Testis (tissue), 2 donors: ENCODE data around the gene SYNDIG1.
"Not testable (repeated sequence)": the region's sequence is repeated elsewhere in the genome, so short reads cannot be mapped to it uniquely, and the experiment has no call there.

Experiments
- POLR2A ChIP-seq: fragments of 450-650 bp; IDR thresholded peaks from one replicate; pipeline ENCODE4 v1.6.1; 2017; ENCODE audit warnings: antibody characterized with exemption, mild to moderate bottlenecking, moderate library complexity
- TF ChIP-seq, protein P1 (sequence below), 3 experiments: fragments of 450-650 bp in 2 of 3; fragments of 200-600 bp in 1 of 3; sonication (generic) in 1 of 3; IDR thresholded peaks; one replicate each; pipeline ENCODE4 v1.5.1; 2016 to 2019; ENCODE audit warnings: antibody characterized with exemption in 3 of 3, mild to moderate bottlenecking in 2 of 3, moderate library complexity in 1 of 3

DNA sequence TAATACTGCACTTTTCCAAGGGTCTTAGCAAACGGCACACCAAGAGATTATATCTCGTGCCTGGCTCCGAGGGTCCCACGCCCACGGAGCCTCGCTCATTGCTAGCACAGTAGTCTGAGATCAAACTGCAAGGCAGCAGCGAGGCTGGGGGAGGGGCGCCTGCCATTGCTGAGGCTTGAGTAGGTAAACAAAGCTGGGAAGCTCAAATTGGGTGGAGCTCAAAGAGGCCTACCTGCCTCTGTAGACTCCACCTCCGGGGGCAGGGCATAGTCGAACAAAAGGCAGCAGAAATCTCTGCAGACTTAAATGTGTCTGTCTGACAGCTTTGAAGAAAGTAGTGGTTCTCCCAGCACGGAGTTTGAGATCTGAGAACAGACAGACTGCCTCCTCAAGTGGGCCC, 43.0 kb downstream of the SYNDIG1 start:
- TF ChIP-seq, protein P1, sequence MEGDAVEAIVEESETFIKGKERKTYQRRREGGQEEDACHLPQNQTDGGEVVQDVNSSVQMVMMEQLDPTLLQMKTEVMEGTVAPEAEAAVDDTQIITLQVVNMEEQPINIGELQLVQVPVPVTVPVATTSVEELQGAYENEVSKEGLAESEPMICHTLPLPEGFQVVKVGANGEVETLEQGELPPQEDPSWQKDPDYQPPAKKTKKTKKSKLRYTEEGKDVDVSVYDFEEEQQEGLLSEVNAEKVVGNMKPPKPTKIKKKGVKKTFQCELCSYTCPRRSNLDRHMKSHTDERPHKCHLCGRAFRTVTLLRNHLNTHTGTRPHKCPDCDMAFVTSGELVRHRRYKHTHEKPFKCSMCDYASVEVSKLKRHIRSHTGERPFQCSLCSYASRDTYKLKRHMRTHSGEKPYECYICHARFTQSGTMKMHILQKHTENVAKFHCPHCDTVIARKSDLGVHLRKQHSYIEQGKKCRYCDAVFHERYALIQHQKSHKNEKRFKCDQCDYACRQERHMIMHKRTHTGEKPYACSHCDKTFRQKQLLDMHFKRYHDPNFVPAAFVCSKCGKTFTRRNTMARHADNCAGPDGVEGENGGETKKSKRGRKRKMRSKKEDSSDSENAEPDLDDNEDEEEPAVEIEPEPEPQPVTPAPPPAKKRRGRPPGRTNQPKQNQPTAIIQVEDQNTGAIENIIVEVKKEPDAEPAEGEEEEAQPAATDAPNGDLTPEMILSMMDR (IDR thresholded peaks at IDR 0.05), result not testable (repeated sequence)
- not testable (repeated sequence) for TF ChIP-seq POLR2A
